ENCODE measurements around the gene EPHA3.

DNA sequence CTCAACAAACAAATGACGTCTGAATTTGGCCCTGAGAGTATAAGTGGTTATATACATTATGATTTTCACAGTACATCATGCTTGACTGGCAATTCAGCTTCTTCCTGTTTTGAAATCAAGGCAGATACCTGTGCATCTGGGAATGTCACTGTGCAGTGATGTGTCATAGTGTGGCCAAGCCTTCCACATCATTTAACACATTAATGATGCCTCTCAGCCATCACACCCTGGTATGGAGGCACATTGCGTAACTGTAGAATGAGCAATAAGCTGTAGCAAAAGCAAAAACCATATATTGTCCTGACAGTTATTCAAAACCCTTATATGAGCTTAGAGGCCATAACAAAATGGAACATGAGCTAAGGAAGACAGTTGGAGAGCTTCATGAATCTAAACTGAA is 246.0 kb downstream of the EPHA3 start:
- no peak for TF ChIP-seq CTCF (IDR thresholded peaks at IDR 0.05)
- TF ChIP-seq POLR2A (IDR thresholded peaks at IDR 0.05): no peak
